Heart left ventricle (tissue), 13 donors: ENCODE data around the gene ABCC1.

Source experiments
- POLR2A ChIP-seq, 2 donors: fragments of 450-650 bp; IDR thresholded peaks; one replicate each; pipeline ENCODE4 v1.6.1; 2017; ENCODE audit warnings: antibody characterized with exemption in 2 of 2, mild to moderate bottlenecking in 2 of 2, moderate library complexity in 2 of 2
- TF ChIP-seq, protein P1 (sequence below), 12 donors: fragments of 200-600 bp; sonication (generic) in 4 of 12; IDR thresholded peaks; one replicate each; pipeline versions ENCODE4 v1.5.0 to v1.8.0; 2018 to 2022; ENCODE audit warnings: antibody characterized with exemption in 12 of 12, mild to moderate bottlenecking in 5 of 12
- donor health status: ischemic (EF 13 %, LVEDD 7.1; RV severe dilation, severe dysfunction).
- donor health status: DM: no; HTN: yes; CAD: no.
- donor health status: DM: no; HTN: no; CAD: no.
- donor health status: ischemic (EF 25% LVEDD 6.9; RV normal size, moderate dysfunction).
- donor health status: ischemic (EF 25% LVEDD 5.7; RV mildly dilated, moderate dysfunction).
- donor health status: ischemic (EF 35%, LVEDD 5.7; RV mildly dilated, moderate dysfunction).
- donor health status: nonischemic (EF 11% LVEDD 7.7; RV severe dilation, severe dysfunction).
- donor health status: DM: yes; HTN: yes; CAD: no.
- donor health status: PGD.
- donor health status: ischemic (EF 29% LVEDD 5.4; RV normal size, mild dysfunction).
- donor health status: nonischemic (EF 23%, LVEDD 6.1; RV moderate dilation, normal function).

DNA sequence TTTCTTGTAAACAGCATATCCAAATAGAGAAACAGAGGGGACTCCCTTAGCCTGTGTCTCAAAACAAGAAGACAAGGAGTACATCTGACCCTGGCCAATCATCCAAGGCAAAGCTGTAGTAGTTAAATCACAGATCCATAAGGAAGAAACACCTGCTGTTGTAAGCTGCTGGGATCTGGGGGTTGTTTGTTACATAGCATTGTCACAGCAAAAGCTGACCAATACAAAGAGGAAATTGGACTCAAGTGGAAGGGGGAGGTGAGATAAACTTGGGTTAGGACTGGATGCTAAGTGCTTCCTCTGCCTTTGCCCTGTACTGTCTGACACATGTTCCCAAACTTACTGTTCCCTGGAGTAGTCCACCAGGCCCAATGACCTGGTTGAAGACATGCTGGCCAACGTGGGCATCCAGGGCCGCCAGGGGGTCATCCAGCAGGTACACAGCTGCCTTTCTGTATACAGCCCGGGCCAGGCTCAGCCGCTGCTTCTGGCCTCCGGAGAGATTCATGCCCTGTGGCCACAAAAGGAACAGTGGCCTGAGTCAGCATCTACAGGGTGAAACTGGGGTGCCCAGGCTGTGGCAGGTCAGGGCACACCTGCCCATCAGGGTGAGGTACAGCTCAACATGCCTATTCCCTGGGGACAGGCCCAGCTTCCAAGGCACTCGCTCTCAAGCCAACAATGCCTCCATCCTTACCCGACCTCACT lies 229.2 kb downstream of the ABCC1 start:
- TF ChIP-seq, protein P1, sequence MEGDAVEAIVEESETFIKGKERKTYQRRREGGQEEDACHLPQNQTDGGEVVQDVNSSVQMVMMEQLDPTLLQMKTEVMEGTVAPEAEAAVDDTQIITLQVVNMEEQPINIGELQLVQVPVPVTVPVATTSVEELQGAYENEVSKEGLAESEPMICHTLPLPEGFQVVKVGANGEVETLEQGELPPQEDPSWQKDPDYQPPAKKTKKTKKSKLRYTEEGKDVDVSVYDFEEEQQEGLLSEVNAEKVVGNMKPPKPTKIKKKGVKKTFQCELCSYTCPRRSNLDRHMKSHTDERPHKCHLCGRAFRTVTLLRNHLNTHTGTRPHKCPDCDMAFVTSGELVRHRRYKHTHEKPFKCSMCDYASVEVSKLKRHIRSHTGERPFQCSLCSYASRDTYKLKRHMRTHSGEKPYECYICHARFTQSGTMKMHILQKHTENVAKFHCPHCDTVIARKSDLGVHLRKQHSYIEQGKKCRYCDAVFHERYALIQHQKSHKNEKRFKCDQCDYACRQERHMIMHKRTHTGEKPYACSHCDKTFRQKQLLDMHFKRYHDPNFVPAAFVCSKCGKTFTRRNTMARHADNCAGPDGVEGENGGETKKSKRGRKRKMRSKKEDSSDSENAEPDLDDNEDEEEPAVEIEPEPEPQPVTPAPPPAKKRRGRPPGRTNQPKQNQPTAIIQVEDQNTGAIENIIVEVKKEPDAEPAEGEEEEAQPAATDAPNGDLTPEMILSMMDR (IDR thresholded peaks at IDR 0.05): no peak
- no peak for TF ChIP-seq POLR2A (IDR thresholded peaks at IDR 0.05)
